ENCODE results near the gene KIF12.

DNA sequence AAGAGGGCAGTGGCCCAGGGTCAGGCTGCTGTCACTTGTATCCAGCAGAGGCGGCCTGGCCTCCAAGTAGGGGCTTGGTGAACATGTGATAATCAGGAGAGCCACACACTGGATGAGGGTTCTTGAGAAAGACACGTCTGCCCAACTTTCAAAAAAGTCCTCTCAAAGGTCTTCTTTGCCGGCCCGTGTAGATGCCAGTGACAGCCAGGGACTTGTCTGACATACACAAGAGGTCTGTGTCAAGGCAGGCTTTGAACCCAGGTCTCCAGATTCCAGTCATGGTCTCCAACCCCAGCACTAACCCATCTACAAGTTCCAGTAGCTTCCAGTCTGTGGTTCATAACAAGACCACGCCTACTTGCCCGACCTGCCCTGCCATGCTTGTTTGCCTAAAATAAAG is 13.1 kb downstream of the KIF12 start:
- TF ChIP-seq POLR2A (IDR thresholded peaks at IDR 0.05; ENCODE audit: low read length) (no peak), GATA1 (IDR thresholded peaks at IDR 0.05; ENCODE audit: low read depth, low read length) (no peak)

Data from erythroblast (primary cell).